SHP77 treated with DMSO at 0.1 percent for 48 hours (cell line): Measurements from ENCODE around the gene CYB561.
"Not testable (repeated sequence)": the region's sequence is repeated elsewhere in the genome, so short reads cannot be mapped to it uniquely, and the experiment has no call there.

Experiments
- DNase-seq: peaks from one replicate; lab custom pipeline; 2025; lab: John Stamatoyannopoulos, UW

CYB561 gene

GRCh38 chr17:63479495-63480184, 33.5 kb upstream of the CYB561 start:
- peak; percentile 8 for DNase-seq

DNA sequence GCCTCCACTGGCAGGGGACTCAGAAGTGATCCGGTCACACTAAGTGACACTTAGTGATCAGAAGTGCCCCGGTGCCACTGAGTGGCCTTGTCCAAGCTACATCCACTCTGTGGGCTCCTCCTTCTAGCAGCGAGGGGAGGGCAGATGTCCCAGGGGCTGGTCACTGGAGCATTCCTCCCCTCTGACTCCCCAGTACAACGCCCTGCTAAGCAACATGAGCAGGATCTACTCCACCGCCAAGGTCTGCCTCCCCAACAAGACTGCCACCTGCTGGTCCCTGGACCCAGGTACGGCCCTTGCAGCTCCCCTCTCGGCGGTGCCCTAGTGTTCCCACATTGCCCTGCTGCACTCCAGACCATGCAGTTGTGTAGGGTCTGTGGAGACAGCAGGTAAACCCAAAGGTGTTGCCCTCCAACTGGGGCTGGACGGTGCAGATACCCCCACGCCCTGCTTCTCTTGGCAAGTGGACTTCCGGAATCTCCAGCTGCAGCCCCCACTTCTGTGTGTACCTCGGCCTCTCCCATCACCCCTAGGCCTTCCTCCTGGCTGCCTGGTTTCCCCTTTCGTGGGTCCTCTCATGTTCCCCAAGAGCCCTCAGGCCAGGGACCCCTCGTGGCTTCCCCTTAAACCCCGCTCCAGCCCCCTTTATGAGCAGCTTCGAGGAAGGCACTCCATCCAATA, 32.8 kb upstream of the CYB561 start:
- peak; percentile 58 for DNase-seq

- DNase-seq, result no peak
Observed at GRCh38 chr17:63477480-63478440, 31.7 kb upstream of the CYB561 start.

GRCh38 chr17:63476854-63477479, 30.9 kb upstream of the CYB561 start, which contains the start of gene ACE:
ACE (plus strand) TSS chr17:63477061; CDS start chr17:63477095, 34 bp downstream.
- peak; percentile 35 for DNase-seq

- DNase-seq, result no peak
Observed at GRCh38 chr17:63476459-63476853, 30.4 kb upstream of the CYB561 start.

GRCh38 chr17:63475491-63476412, 29.6 kb upstream of the CYB561 start:
- no peak for DNase-seq

GRCh38 chr17:63474586-63475460, 28.7 kb upstream of the CYB561 start:
- DNase-seq, result no peak

GRCh38 chr17:63474174-63474573, 28.1 kb upstream of the CYB561 start:
- DNase-seq, result no peak

DNA sequence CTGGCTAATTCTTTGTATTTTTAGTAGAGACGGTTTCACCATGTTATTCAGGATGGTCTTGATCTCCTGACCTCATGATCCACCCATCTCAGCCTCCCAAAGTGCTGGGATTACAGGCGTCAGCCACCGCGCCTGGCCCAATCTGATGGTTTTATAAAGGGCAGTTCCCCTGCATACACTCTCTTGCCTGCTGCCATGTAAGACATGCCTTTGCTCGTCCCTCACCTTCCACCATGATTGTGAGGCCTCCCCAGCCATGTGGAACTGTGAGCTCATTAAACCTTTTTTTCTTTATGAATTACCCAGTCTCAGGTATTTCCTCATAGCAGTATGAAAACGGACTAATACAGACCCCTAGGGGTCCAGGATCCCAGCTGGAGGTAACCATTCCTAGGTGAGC, 22.0 kb upstream of the CYB561 start:
- DNase-seq, result not testable (repeated sequence)

- DNase-seq, result no peak
Observed at GRCh38 chr17:63464691-63465236, 18.7 kb upstream of the CYB561 start.

DNA sequence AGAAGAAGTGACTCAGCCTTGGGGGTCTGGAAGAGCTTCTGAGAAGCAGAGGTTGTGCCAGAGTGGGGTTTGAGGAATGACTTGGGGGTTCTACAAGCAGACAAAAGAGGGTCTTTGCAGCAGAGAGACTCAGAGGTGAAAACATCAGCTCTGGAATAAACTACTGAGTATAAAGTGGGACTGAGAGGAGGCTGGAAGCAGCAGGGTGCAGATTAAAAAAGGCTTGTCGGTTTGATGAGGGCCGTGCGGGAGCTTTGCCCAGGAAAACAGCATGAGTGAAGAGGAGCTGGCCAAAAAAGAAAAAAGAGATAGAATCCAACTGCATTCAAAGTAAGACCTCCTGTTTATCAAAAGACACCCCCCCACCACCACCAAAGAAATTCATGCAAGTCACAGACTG, 17.7 kb upstream of the CYB561 start:
- no peak for DNase-seq

GRCh38 chr17:63460018-63460417, 13.9 kb upstream of the CYB561 start:
- no peak for DNase-seq

DNA sequence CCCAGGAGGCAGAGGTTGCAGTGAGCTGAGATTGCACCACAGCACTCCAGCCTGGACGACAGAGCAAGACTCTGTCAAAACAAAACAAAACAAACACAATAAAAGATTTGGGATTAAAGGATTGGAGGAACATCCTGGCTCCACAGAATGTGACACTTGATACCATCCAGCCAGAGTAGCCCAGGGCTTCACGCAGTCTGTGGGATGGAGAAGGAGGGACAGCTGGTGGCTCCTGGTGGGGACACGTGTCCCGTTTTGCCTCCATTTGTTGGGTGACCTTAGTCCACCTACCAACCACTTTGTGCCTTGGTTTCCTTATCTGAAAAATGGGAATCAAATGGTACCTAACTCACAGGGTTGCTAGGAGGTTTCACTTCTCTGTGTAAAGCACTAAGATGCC, 12.4 kb upstream of the CYB561 start:
- no peak for DNase-seq

DNA sequence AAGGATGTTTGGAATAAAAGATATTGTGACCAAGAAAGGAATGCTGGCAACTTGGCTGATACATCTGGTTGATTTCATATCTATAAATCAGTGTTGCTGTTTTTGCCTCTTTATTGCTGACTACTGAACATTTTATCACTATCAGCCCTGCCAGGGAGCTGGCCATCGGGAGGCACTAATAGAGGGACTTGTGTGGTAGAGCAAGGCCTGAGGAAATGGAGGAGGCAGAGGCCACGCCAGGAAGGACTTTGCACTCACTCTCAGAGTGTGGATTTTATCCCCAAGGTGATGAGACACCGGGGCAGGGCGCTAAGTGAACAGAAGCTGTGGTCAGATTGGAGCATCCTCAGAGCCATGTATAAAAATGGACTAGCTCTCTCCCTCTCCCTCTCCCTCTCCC, 9.3 kb upstream of the CYB561 start:
- no peak for DNase-seq

- no peak for DNase-seq
Observed at GRCh38 chr17:63454915-63455314, 8.8 kb upstream of the CYB561 start.

GRCh38 chr17:63454357-63454756, 8.3 kb upstream of the CYB561 start:
- DNase-seq, result not testable (repeated sequence)

DNA sequence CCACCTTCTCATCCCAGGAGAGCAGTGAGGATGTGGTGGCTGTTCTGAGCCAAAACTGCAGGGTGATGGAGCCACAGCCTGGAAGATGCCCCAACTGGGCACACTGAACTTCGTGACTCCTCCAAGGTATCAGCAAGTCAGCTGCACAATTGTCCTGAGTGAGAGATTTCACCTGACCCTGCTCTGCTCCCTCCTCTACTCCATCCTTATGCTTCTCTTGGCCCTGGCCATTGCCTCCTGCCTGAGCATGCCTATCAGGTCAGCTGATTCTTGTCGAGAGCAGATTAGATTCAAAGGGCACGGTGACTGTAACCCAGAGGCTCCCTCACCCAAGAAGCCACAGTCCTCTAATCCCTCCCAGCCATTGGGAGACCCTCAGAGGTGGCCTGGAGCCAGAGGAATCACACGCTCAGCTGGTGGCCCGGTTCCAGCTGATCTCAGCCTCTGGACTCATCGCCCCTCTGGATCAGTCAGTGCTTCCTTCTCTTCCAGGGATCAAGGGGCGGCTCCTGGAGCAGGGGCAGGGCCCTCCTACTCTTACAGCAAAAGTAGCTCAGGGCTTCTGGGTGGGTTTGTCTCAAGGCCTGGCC, 7.0 kb upstream of the CYB561 start:
- no peak for DNase-seq

- DNase-seq, result no peak
Observed at GRCh38 chr17:63452046-63452961, 6.2 kb upstream of the CYB561 start.
